Mucosa of descending colon (tissue), 3 donors: Measurements from ENCODE around the gene AADACL2. TPM values are rescaled to one million over a fixed set of nuclear protein-coding genes. Genes with fewer than 3 reads are reported as not detected.

Experiments used
- ATAC-seq: fragments of 200-7000 bp; cut with Tn5 transposase; one replicate; pipeline ENCODE4 v1.9.1; 2020; ENCODE audit warnings: mild to moderate bottlenecking, moderate library complexity
- DNase-seq, 3 donors: peaks; one replicate each; pipeline ENCODE4 v3.0.0-alpha.2; 2020
- H3K36me3 ChIP-seq: fragments of 200-600 bp; one replicate; pipeline ENCODE4 v1.8.0; 2021; ENCODE audit warnings: low read depth, mild to moderate bottlenecking
- H3K4me1 ChIP-seq: fragments of 200-600 bp; one replicate; pipeline ENCODE4 v1.8.0; 2021; ENCODE audit warnings: low read depth, mild to moderate bottlenecking
- H3K4me3 ChIP-seq: fragments of 200-600 bp; one replicate; pipeline ENCODE4 v1.8.0; 2021; ENCODE audit warnings: mild to moderate bottlenecking
- H3K9me3 ChIP-seq: fragments of 200-600 bp; one replicate; pipeline ENCODE4 v1.8.0; 2021; ENCODE audit warnings: mild to moderate bottlenecking
- CTCF ChIP-seq: fragments of 200-600 bp; IDR thresholded peaks from one replicate; pipeline ENCODE4 v1.8.0; 2022; ENCODE audit warnings: antibody characterized with exemption, mild to moderate bottlenecking
- intact Hi-C, 2 donors: fragments of 100-400 bp; cut with DNase I in 1 of 2; cut with micrococcal nuclease in 1 of 2; formaldehyde crosslinking; loops; one replicate each; pipeline versions ENCODE4 v1.11.0 to v1.11.1; 2022; cut with DNase I, micrococcal nuclease
- total RNA-seq, 3 donors: library from RNA; stranded (reverse); fragmentation: NEBNext Ultra II Directional in 2 of 3; extraction: Animal tissue kit (Norgen Biotek cat#: 25700) in 2 of 3; gene quantifications; one replicate each; pipeline versions ENCODE4 v1.2.1 to v1.2.4, GENCODE V29; 2021 to 2023
- donor health status: DM: no; HTN: no; CAD: no; lungs with moderate emphysema.
- donor health status: DM: no; HTN: no; CAD: no.
- donor health status: DM: no; HTN: yes; CAD: no.

Gene AADACL2
- total RNA-seq, 3 donors from 2014 or later, result 0.28 TPM; not detected in 2

DNA sequence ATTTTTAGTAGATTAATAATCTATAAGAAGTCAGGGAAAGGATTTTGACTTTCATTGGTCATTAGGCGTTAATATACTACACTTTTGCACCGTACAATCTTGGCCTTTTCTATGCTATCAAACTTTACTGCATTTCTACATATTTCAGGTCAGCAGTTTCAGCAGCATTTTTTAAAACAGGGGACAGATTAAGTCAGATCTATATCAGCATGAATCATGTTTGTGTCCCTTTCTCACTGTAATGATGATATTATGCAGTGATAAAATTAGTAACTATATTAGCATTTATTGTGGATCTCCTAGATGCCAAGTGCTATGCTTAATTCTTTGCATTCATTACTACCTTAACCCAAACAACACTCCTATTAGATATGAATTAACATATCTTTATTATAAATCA, 59.9 kb downstream of the AADACL2 start:
- Histone ChIP-seq H3K4me3 (no peak overlapping the region), H3K4me1 (no peaks in the 10 kb centered on the region), H3K36me3 (no peaks in the 10 kb centered on the region), H3K9me3 (no peaks in the 10 kb centered on the region)
- intact Hi-C loops, result loop anchor here in 1 of 2 donors (2.0 kb wide), 1 partner anchor 41 kb away; no protein-coding TSS in a partner anchor
- no peak for TF ChIP-seq CTCF
- ATAC-seq (no peak), DNase-seq (no peak)

GRCh38 chr3:151794080-151794479, 60.4 kb downstream of the AADACL2 start:
- no peak for DNase-seq
- H3K36me3 ChIP-seq, result no peaks in the 10 kb centered on the region

GRCh38 chr3:151795276-151795675, 61.5 kb downstream of the AADACL2 start:
- DNase-seq, result no peak
- no peak for ATAC-seq
- Histone ChIP-seq H3K4me3 (no peak overlapping the region), H3K4me1 (no peaks in the 10 kb centered on the region), H3K9me3 (no peaks in the 10 kb centered on the region), H3K36me3 (no peaks in the 10 kb centered on the region)
- intact Hi-C loops, result no loop called here
- no peak for TF ChIP-seq CTCF

More at GRCh38 chr3:151794080-151794479, 60.4 kb downstream of the AADACL2 start:
- no peak for ATAC-seq
- no peak overlapping the region for H3K4me3 ChIP-seq
- H3K4me1 ChIP-seq, result no peaks in the 10 kb centered on the region
- intact Hi-C loops, result no loop called here
- no peak for TF ChIP-seq CTCF
- H3K9me3 ChIP-seq, result no peaks in the 10 kb centered on the region

GRCh38 chr3:151796105-151796680, 62.5 kb downstream of the AADACL2 start:
- Histone ChIP-seq H3K36me3 (no peaks in the 10 kb centered on the region), H3K4me1 (no peaks in the 10 kb centered on the region), H3K9me3 (no peaks in the 10 kb centered on the region), H3K4me3 (no peak overlapping the region)
- DNase-seq, result no peak
- intact Hi-C loops, result no loop called here
- TF ChIP-seq CTCF, result no peak
- ATAC-seq, result no peak

DNA sequence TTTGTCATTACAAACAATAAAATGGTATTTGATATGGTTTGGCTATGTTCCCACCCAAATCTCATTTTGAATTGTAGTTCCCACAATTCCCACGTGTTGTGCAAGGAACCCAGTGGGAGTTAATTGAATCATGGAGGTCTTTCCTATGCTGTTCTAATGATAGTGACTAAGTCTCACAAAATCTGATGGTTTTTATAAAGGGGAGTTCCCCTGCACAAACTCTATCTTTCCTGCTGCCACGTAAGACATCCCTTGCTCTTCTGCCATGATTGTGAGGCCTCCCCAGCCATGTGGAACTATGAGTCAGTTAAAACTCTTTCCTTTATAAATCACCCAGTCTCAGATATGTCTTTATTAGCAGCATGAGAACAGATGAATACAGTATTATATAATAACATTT, 64.7 kb downstream of the AADACL2 start:
- intact Hi-C loops, result no loop called here
- Histone ChIP-seq H3K4me1 (no peaks in the 10 kb centered on the region), H3K4me3 (no peak overlapping the region), H3K36me3 (no peaks in the 10 kb centered on the region), H3K9me3 (no peaks in the 10 kb centered on the region)
- TF ChIP-seq CTCF, result no peak
- DNase-seq, result no peak
- ATAC-seq, result no peak

GRCh38 chr3:151800431-151800830, 66.7 kb downstream of the AADACL2 start:
- intact Hi-C loops, result no loop called here
- ATAC-seq, result no peak
- no peak for DNase-seq
- H3K4me1 ChIP-seq, result no peaks in the 10 kb centered on the region
- no peak for TF ChIP-seq CTCF
- no peaks in the 10 kb centered on the region for H3K36me3 ChIP-seq
- no peaks in the 10 kb centered on the region for H3K9me3 ChIP-seq
- no peak overlapping the region for H3K4me3 ChIP-seq
